Vagina (tissue), 2 donors: ENCODE measurements around the gene HIKESHI.

ENCODE experiments used
- CTCF ChIP-seq, 3 experiments: fragments of 450-650 bp in 2 of 3; fragments of 200-600 bp in 1 of 3; sonication (generic) in 1 of 3; IDR thresholded peaks; one replicate each; pipeline ENCODE4 v1.5.1; 2017 to 2019; ENCODE audit warnings: antibody characterized with exemption in 3 of 3, mild to moderate bottlenecking in 2 of 3, moderate library complexity in 2 of 3
- POLR2A ChIP-seq, 2 donors: fragments of 450-650 bp; IDR thresholded peaks; one replicate each; pipeline ENCODE4 v1.6.1; 2017; ENCODE audit warnings: antibody characterized with exemption in 2 of 2, mild to moderate bottlenecking in 2 of 2, moderate library complexity in 2 of 2
- POLR2AphosphoS5 ChIP-seq, 2 donors: sonication (generic); formaldehyde crosslinking; IDR thresholded peaks; one replicate each; pipeline ENCODE4 v1.9.0; 2017; ENCODE audit warnings: antibody characterized with exemption in 2 of 2, mild to moderate bottlenecking in 2 of 2, low read depth in 1 of 2; ENCODE audit not compliant: insufficient read depth in 1 of 2

DNA sequence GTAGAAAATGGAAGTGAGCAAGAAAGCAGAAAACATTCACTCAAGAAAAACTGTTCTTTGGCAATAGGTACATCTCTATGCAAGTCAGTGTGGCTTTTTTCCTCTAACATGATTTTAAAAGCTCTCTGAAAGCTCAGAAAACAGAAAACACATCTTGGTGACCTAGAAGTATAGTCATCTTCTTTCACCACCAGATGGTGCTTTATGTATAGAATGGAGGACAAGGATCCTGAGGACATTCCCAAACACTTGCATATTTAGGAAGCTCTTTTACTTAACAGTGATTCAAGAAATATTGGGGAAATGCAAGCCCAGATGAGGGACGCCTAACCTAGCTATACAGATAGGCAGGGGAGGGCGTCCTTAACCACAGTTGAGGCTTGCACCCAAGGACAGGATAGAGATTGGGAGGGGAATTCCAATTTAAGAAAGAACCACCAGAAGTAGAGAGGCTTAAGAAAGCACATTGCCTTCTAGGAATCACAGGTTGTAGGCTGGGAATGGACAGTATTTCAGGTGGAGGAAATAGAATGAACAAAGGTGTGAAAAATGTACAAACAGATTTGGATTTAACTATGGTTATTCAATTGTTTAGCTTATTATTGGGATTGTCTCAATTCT is 58.8 kb downstream of the HIKESHI start:
- TF ChIP-seq POLR2AphosphoS5 (IDR thresholded peaks at IDR 0.05; ENCODE audit: insufficient read depth in 1 of 2, low read depth in 1 of 2) (no peak), CTCF (IDR thresholded peaks at IDR 0.05) (no peak), POLR2A (IDR thresholded peaks at IDR 0.05) (no peak)
